ENCODE results near the gene IMP4.

Gene IMP4

DNA sequence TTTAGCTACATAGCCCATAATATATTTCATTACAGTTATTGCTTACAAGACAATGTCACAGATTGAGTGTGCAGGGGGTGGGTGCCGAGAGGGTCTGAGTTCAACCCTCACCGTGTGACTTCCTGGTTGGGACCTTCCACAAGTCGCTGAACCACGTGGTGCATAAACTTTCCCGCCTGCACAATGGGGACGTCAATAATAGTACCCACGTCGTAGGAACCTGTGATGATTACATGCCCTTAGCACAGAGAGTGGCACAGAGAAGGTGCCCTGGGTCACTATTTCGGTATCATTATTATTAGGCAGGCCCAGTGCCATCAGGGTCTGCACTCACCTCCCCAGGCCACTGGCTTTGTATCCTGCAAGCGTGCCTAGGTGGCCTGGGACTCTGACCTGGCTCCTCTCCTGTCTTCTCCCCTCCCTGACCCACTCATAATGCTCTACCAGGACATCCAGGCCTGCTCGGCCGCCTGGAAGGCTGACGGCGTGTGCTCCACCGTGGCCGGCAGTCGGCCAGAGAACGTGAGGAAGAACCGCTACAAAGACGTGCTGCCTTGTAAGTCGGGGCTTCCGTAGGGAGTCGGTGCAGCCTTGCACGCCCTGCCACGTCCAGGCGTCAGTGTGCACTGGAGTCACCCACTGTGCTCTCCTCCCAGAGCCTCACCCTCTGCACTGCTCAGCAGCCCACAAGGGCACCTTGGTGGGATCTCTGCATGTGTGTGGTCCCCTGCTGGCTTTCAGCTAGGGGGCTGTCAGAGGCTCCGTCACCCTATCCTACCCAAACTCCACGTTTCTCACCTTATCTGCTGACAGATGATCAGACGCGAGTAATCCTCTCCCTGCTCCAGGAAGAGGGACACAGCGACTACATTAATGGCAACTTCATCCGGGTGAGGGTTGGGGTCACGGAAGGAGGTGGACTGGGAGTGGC lies 16.0 kb downstream of the IMP4 start:
- DNase-seq, result no peak

GRCh38 chr2:130359466-130359865 lies 16.8 kb downstream of the IMP4 start:
- DNase-seq, result no peak

- no peak for DNase-seq
These were observed 20.8 kb downstream of the IMP4 start for GRCh38 chr2:130363479-130363878.

- DNase-seq, result no peak
These were observed 22.4 kb downstream of the IMP4 start for GRCh38 chr2:130365075-130365474.

GRCh38 chr2:130365963-130366362 lies 23.3 kb downstream of the IMP4 start:
- no peak for DNase-seq

DNA sequence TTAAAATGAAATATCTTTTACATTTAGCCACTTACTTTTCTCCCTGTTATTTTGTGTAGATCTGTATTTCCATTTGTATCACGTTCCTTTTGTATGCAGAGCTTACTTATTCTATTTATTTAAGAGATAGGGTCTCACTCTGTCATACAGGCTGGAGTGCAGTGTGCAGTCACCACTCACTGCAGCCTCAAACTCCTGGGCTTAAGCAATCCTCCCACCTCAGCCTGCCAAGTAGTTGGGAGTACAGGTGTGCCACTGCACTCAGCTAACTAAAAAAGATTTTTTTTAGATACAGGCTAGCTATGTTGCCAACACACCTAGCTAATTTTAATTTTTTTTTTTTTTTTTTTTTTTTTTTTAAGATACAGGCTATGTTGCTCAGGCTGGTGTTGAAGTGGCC lies 24.0 kb downstream of the IMP4 start:
- no peak for DNase-seq

GRCh38 chr2:130368786-130369185 lies 26.1 kb downstream of the IMP4 start:
- no peak for DNase-seq

- DNase-seq, result no peak
These were observed 26.7 kb downstream of the IMP4 start for GRCh38 chr2:130369311-130369964.

DNA sequence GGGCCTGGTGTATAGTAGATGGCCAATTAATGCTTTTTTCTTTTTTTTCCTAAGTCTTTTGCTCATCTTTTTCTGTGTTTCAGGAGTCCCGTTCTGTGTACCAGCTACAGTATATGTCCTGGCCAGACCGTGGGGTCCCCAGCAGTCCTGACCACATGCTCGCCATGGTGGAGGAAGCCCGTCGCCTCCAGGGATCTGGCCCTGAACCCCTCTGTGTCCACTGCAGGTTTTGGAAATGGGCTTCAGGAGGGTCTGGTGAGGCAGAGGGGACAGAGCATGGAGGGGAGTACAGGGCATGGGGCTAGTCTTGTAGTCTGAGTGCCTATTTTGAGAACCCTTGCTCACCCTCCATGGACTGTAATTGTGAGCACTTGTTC lies 27.3 kb downstream of the IMP4 start:
- DNase-seq, result no peak

- peak in 2 of 5 donors; percentile 31 to 63 for DNase-seq
These were observed 27.8 kb downstream of the IMP4 start for GRCh38 chr2:130370490-130370889.

GRCh38 chr2:130371723-130372054 lies 29.0 kb downstream of the IMP4 start:
- DNase-seq, result no peak

DNA sequence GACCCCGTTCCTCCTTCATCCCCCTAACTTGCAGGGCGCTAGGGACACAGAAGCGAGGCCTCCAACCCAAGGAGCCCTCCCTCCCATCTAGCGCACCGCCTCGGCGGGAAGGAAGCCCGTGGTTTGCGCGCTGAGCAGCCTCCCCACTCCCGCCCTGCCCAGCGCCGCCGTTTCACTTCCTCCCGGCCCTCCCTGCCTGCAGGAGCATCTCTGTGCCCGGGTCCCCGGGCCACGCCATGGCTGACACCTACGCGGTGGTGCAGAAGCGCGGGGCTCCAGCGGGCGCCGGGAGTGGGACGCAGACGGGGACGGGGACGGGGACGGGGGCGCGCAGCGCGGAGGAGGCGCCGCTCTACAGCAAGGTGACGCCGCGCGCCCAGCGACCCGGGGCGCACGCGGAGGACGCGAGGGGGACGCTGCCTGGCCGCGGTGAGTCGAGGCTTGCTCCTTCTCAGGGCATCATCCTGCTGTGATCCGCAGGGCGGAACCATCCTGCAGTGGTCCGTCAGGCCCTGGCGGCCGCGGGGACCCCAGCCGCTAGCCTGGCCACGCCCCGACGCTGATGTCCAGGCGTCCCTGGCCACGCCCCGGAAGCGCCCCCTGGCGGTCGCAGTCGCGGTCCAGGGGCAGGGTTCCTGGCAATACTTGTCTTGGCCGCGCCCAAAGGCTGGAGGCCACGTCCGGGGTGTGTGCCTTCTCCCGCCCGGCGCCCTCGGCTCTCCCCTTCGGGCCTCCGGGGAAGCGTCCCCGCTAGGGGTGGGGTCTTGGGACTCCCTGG lies 29.5 kb downstream of the IMP4 start:
- peak; percentile 45 to 82 (median 56) for DNase-seq

DNA sequence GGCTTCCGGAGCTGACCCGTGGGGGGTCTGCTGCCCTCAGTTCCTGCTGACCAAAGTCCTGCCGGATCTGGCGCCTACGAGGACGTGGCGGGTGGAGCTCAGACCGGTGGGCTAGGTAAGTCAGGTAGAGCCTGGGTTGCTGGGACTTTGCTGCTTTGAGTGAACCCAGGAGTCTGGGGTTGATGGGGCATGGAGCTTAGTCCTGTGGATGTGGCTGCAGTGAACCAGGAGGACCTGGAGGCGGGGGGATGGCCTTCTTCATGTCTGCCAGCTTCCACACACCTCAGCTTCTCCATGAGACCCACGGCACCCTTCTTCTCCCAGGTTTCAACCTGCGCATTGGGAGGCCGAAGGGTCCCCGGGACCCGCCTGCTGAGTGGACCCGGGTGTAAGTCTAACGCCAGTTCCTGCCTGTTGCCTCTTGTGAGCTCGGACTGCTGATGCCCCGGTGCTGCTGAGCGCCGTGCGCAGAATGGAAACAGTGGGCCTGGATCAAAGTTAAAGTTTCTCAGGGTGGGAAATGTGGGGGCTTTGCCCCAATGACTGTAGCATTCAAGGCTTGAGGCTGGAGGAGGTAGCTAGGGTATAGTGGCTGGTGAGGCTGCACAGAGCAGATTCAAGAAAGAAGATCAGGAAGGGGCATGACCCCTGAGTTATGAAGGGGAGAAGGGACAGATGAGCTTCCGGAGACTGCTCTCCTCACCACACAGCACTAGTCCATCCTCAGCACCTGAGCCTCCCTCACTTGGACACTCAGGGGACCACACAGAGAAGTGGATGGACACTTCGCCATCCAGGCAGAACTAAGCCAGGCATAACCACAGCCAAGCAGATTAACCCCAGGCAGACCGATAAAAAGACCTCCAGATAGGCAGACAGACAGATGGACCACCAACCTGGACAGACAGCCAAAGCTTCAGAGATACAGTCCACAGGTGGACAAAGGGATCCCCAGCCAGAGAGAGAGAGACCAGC lies 30.4 kb downstream of the IMP4 start:
- DNase-seq, result no peak

- DNase-seq, result no peak
These were observed 31.2 kb downstream of the IMP4 start for GRCh38 chr2:130373808-130374365.

- DNase-seq, result no peak
These were observed 32.0 kb downstream of the IMP4 start for GRCh38 chr2:130374587-130375290.

DNA sequence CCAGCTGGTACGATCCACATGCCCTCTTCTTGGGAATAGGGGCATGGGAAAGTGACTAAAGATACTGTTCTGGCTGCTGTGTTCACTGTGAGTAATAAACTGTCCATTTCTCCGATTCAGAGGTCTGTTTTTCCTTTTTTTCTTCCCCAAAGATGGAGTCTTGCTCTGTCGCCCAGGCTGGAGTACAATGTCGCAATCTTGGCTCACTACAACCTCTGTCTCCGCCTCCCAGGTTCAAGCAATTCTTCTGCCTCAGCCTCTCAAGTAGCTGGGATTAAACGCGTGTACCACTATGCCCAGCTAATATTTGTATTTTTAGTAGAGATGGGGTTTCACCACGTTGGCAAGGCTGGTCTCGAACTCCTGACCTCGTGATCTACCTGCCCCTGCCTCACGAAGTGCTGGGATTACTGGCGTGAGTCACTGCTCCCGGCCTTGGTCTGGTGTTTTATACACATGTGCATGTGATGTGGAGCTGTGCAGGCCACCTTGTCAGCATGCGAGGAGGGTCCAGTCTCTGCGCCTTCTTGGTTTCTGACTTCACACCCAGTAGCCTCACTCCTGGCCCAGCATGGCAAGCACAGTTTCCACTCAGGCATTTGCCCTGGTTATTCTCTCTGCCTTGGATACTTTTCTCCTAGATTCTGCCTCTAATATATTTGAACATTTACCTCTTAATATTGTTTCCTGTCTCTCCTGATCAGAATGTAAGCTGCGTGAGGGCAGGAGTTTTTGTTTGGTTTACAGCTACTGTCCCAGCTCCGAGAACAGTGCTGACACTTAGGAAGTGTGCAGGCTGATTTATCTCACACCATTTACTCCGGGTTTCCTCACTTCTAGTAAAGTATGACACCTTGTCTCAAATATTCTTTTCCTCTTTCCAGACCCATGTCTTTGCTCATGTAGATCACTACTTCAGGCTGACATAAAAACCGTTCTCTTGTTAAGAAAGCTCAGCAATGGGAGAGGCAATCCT lies 32.9 kb downstream of the IMP4 start:
- no peak for DNase-seq

DNA sequence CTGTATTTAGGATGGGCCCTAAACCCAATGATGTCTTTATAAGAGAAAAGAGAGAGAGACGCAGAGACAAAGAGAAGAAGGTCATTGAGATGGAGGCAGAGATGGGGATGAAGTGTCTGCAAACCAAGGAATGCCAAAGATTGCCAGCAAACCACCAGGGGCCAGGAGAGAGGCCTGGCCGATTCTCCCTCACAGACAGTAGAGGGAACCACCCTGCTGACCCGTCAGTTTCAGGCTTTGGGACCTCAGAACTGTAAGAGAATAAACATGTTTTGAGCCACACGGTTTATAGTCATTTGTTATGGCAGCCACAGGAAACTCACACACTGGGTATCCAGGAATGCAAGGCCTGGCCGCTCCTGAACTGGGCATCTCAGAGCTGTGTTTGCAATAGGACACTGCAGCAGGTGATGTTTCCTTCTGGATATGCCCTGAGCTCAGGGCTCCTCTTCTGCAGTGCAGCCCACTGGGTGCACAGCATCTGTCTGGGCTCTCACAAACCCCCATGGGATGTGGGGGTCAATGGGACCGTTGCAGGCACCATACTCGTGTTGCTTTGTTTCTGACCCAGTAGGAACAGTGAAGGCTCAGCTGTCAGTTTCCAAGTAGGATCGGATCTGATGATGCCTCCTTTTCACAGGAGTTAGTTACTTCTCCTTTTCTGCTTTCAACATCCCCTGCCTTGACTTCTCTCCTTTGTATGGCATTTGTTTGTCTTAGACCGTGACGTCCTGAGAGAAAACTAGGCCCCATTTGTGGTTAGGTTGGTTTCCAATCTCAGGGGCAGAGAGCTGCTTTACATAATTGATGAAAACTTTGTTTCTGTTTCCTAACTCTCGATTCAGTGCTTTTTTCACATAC lies 34.0 kb downstream of the IMP4 start:
- DNase-seq, result peak in 1 of 5 donors; percentile 38

- no peak for DNase-seq
These were observed 34.8 kb downstream of the IMP4 start for GRCh38 chr2:130377491-130377890.

Data from T-helper 1 cell (primary cell).